Osteocyte (in vitro differentiated cells): ENCODE data around the gene MUC2. TPM values are rescaled to one million over a fixed set of nuclear protein-coding genes. Genes with fewer than 3 reads are reported as not detected.

Source experiments
- DNase-seq: peaks from one replicate; pipeline ENCODE4 v3.0.0; 2021; ENCODE audit warnings: mixed read lengths; ENCODE audit not compliant: unreplicated experiment; ENCODE audit errors: extremely low spot score
- H3K27ac Mint-ChIP-seq: one replicate; pipeline ENCODE4 v1.8.0; 2021; ENCODE audit warnings: mild to moderate bottlenecking, mixed read lengths; ENCODE audit not compliant: unreplicated experiment
- H3K27me3 Mint-ChIP-seq: one replicate; pipeline ENCODE4 v1.8.0; 2021; ENCODE audit warnings: mixed read lengths; ENCODE audit not compliant: unreplicated experiment
- H3K36me3 Mint-ChIP-seq: one replicate; pipeline ENCODE4 v1.8.0; 2021; ENCODE audit warnings: mixed read lengths; ENCODE audit not compliant: unreplicated experiment
- H3K4me1 Mint-ChIP-seq: one replicate; pipeline ENCODE4 v1.8.0; 2021; ENCODE audit warnings: mixed read lengths; ENCODE audit not compliant: unreplicated experiment
- H3K4me3 Mint-ChIP-seq: one replicate; pipeline ENCODE4 v1.8.0; 2021; ENCODE audit warnings: mild to moderate bottlenecking, moderate library complexity, mixed read lengths; ENCODE audit not compliant: unreplicated experiment
- H3K9me3 Mint-ChIP-seq: one replicate; pipeline ENCODE4 v1.8.0; 2021; ENCODE audit warnings: mixed read lengths; ENCODE audit not compliant: unreplicated experiment
- CTCF ChIP-seq: fragments of 200-600 bp; sonication (generic); IDR thresholded peaks from 2 replicates; pipeline ENCODE4 v1.5.0; 2021; ENCODE audit warnings: antibody characterized with exemption, mild to moderate bottlenecking, moderate library complexity
- total RNA-seq: library from RNA; stranded (reverse); gene quantifications from 2 replicates; pipeline ENCODE4 v1.2.1, GENCODE V29; 2021

MUC2 gene
- total RNA-seq, 1 donor from 2014 or later = not detected

- no peak for DNase-seq
- no peak for TF ChIP-seq CTCF
- Mint-ChIP-seq H3K9me3 (no peaks in the 10 kb centered on the region), H3K36me3 (no peaks in the 10 kb centered on the region), H3K4me3 (no peak overlapping the region), H3K4me1 (no peaks in the 10 kb centered on the region), H3K27me3 (no peaks in the 10 kb centered on the region), H3K27ac (no peak overlapping the region)
Measured at GRCh38 chr11:1088927-1089737, 14.5 kb downstream of the MUC2 start.

GRCh38 chr11:1089738-1090599, 15.3 kb downstream of the MUC2 start:
- DNase-seq = no peak
- Mint-ChIP-seq H3K4me1 (no peaks in the 10 kb centered on the region), H3K4me3 (no peak overlapping the region), H3K36me3 (no peaks in the 10 kb centered on the region), H3K9me3 (no peaks in the 10 kb centered on the region), H3K27me3 (no peaks in the 10 kb centered on the region), H3K27ac (no peak overlapping the region)
- TF ChIP-seq CTCF = no peak

GRCh38 chr11:1090600-1091331, 16.1 kb downstream of the MUC2 start:
- no peaks in the 10 kb centered on the region for H3K27me3 Mint-ChIP-seq
- no peaks in the 10 kb centered on the region for H3K4me1 Mint-ChIP-seq
- TF ChIP-seq CTCF = no peak
- H3K4me3 Mint-ChIP-seq = no peak overlapping the region
- no peaks in the 10 kb centered on the region for H3K9me3 Mint-ChIP-seq
- H3K36me3 Mint-ChIP-seq = no peaks in the 10 kb centered on the region
- H3K27ac Mint-ChIP-seq = no peak overlapping the region
- no peak for DNase-seq

- H3K4me3 Mint-ChIP-seq = no peak overlapping the region
- no peak for DNase-seq
- H3K27me3 Mint-ChIP-seq = no peaks in the 10 kb centered on the region
- H3K4me1 Mint-ChIP-seq = no peaks in the 10 kb centered on the region
- H3K36me3 Mint-ChIP-seq = no peaks in the 10 kb centered on the region
- H3K27ac Mint-ChIP-seq = no peak overlapping the region
- H3K9me3 Mint-ChIP-seq = no peaks in the 10 kb centered on the region
- no peak for TF ChIP-seq CTCF
Measured at GRCh38 chr11:1091332-1092083, 16.8 kb downstream of the MUC2 start.
